ENCODE measurements around the gene CTH.
"Not testable (repeated sequence)": the region's sequence is repeated elsewhere in the genome, so short reads cannot be mapped to it uniquely, and the experiment has no call there.

Gene CTH

DNA sequence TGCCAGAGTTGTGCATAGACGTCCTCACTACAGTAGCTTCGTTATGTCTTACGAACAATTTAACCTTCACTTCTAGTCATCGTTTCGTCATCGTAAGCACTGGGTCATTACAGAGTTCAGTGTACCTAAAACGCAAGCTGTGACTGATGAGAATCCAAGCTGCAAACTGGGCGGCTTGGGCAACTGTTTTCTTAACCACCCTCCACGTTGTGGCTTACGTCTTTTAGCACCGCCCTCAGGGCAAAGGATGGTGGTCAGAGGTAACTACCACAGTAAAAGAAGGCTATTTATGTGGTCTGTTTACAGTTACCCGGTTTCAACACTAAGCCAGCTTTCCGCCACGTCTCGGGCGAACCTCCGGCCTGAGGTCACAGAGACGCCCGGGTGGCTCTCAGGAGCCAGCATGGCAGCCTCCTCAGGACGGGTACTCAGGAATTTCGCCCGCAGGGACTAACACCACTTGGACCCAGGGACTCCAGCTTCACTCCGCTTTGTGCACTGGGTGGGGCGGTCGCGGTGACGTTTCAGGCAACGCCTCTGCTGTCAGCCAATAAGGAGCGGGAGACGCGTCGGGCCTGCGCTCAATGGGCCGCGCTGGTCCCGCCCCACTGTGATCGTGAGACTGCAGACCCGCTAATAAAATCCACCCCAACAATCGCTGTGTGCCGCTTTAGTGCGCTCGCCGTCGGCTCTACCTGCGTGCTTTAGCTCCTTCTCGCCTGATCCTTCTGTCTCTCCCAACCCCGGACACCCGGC is at the start of gene CTH:
CTH (plus strand) TSS at position 665 of the 756 bp plus-strand sequence. CDS start 148 bp downstream, outside the sequence.
- peak; percentile 89 for DNase-seq (ENCODE audit: low read depth)
- in situ Hi-C loops (cut with HindIII; ENCODE audit: low sequenced_read_pairs) = no loop called here
- peak within 1 kb of the TSS; percentile 78 for H3K4me3 ChIP-seq (ENCODE audit: low read depth, low read length)
- TF ChIP-seq, protein P1, sequence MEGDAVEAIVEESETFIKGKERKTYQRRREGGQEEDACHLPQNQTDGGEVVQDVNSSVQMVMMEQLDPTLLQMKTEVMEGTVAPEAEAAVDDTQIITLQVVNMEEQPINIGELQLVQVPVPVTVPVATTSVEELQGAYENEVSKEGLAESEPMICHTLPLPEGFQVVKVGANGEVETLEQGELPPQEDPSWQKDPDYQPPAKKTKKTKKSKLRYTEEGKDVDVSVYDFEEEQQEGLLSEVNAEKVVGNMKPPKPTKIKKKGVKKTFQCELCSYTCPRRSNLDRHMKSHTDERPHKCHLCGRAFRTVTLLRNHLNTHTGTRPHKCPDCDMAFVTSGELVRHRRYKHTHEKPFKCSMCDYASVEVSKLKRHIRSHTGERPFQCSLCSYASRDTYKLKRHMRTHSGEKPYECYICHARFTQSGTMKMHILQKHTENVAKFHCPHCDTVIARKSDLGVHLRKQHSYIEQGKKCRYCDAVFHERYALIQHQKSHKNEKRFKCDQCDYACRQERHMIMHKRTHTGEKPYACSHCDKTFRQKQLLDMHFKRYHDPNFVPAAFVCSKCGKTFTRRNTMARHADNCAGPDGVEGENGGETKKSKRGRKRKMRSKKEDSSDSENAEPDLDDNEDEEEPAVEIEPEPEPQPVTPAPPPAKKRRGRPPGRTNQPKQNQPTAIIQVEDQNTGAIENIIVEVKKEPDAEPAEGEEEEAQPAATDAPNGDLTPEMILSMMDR (IDR thresholded peaks at IDR 0.05; ENCODE audit: low read depth, low read length, missing control alignments) = no peak

DNA sequence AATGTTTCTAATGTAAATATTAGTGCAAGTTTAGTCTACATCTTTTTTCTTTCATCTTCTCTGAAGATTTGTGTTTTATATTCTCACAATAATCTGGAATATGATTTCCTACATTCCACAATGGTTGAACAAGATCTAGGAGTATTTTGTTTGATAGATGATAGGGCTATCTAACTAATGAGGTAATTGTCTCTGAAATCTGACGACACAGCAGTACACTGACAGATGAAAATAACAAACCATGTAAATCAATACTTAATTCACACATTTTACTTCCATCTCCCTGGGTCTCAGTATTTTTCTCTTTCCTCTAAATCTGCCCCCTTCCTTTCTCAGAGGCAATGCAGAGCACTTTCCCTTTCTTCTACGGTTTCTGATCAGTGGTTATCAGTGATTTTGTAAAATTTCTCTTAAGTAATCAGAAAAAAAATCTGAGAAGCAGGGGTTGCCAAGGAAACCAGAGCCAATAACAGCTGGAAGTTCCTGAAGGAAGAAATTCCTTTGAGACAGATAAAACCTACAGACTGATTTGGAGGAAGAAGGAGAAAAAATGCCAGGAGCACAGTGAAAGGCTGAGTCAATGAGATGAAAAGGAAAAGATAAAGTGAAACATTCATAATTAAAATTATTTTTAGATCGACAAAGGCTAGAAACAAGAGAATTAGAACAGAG is 49.2 kb upstream of the CTH start:
- DNase-seq (ENCODE audit: low read depth) = peak; percentile 44
- no peak overlapping the region for H3K4me3 ChIP-seq (ENCODE audit: low read depth, low read length)
- TF ChIP-seq, protein P1 (IDR thresholded peaks at IDR 0.05; ENCODE audit: low read depth, low read length, missing control alignments) = no peak
- in situ Hi-C loops (cut with HindIII; ENCODE audit: low sequenced_read_pairs) = no loop called here

DNA sequence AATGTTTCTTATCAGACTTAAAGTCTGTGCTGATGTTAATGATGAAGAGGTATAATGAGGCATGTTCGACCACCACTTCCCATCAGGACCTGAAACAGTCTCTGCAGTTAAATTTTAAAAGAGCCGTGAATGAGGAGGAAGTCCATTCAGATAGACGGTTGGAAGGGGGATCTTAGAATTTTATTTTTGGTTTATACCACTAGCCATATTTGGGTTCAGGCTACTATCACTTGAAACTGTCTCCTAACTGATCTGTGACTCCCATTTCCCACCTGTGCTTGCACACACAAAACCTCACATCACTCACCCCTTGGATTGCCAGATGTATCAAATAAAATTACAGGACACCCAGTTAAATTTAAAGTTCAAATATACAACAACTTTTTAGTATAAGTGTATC is 46.6 kb upstream of the CTH start:
- TF ChIP-seq, protein P1 (IDR thresholded peaks at IDR 0.05; ENCODE audit: low read depth, low read length, missing control alignments) = no peak
- in situ Hi-C loops (cut with HindIII; ENCODE audit: low sequenced_read_pairs) = no loop called here
- DNase-seq (ENCODE audit: low read depth) = no peak
- no peak overlapping the region for H3K4me3 ChIP-seq (ENCODE audit: low read depth, low read length)

DNA sequence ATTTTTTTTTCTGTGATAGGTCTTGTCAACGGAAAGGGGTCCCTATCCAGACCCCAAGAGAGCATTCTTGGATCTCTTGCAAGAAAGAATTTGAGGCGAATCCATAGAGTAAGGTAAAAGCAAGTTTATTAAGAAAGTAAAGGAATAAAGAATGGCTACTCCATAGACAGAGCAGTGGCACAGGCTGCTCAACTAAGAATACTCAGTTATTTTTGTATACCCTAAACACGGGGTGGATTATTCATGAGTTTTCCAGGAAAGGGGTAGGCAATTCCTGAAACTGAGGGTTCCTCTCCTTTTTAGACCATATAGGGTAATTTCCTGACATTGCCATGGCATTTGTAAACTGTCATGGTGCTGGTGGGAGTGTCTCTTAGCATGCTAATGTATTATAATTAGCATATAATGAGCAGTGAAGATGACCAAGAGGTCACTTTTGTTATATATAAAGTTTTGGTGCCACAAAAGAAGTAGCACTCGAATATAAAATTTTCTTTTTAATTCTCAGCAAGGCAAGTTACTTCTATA is 44.6 kb upstream of the CTH start:
- DNase-seq (ENCODE audit: low read depth); H3K4me3 ChIP-seq (ENCODE audit: low read depth, low read length); in situ Hi-C loops (cut with HindIII; ENCODE audit: low sequenced_read_pairs): not testable (repeated sequence)

DNA sequence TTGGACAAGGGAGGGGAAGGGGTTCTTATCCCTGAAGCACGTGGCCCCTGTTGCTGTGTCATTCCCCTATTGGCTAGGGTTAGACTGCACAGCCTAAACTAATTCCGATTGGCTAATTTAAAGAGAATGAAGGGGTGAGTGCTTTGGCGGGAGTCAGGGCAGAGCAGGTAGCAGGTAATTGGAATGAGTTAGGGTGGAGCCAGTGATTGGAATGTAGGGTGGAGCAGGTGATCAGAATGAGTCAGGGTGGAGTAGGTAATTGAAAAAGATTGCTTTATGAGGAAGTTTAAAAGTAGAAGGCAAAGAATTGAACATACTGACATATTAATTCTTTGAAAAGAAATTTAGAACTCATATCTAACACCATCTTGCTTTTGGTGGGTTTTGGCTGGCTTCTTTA is 44.1 kb upstream of the CTH start:
- DNase-seq (ENCODE audit: low read depth); H3K4me3 ChIP-seq (ENCODE audit: low read depth, low read length); in situ Hi-C loops (cut with HindIII; ENCODE audit: low sequenced_read_pairs): not testable (repeated sequence)

DNA sequence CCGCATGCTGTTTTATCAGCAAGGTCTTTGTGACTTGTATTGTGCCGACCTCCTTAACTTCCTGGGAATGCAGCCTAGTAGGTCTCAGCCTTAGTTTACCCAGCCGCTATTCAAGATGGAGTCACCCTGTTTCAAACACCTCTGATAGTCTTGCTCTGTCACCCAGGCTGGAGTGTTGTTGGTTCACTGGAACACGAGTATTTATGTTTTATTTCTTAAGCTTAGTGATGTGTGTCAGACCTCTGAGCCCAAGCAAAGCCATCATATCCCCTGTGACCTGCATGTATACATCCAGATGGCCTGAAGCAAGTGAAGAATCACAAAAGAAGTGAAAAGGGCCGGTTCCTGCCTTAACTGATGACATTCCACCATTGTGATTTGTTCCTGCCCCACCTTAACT is 43.7 kb upstream of the CTH start:
- in situ Hi-C loops (cut with HindIII; ENCODE audit: low sequenced_read_pairs); H3K4me3 ChIP-seq (ENCODE audit: low read depth, low read length); DNase-seq (ENCODE audit: low read depth): not testable (repeated sequence)

DNA sequence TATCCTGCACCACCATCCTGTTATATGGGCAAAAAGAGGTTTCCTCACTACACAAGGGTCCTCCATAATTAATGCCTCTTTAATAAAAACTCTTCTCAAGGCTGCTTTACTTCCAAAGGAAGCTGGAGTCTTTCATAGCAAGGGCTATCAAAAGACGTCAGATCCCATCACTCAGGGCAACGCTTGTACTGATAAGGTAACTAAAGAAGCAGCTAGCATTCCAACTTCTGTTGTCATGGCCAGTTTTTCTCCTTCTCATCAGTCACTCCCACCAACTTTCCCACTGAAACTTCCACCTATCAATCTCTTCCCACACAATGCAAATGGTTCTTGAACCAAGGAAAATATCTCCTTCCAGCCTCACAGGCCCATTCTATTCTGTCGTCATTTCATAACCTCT is 39.5 kb upstream of the CTH start:
- in situ Hi-C loops (cut with HindIII; ENCODE audit: low sequenced_read_pairs); H3K4me3 ChIP-seq (ENCODE audit: low read depth, low read length); DNase-seq (ENCODE audit: low read depth): not testable (repeated sequence)

DNA sequence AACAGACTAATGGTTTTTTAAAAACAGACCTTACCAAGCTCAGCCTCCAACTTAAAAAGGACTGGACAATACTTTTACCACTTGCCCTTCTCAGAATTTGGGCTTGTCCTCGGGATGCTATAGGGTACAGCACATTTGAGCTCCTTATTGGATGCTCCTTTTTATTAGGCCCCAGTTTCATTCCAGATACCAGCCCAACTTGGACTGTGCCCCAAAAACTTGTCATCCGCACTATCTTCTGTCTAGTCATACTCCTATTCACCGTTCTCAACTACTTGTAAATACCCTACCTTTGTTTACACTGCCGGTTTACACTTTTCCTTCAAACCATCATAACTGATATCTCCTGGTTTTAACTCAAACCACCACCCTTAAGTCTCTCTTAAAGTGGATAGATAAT is 38.6 kb upstream of the CTH start:
- no peak for DNase-seq (ENCODE audit: low read depth)
- TF ChIP-seq, protein P1 (IDR thresholded peaks at IDR 0.05; ENCODE audit: low read depth, low read length, missing control alignments) = no peak
- in situ Hi-C loops (cut with HindIII; ENCODE audit: low sequenced_read_pairs) = no loop called here
- no peak overlapping the region for H3K4me3 ChIP-seq (ENCODE audit: low read depth, low read length)

DNA sequence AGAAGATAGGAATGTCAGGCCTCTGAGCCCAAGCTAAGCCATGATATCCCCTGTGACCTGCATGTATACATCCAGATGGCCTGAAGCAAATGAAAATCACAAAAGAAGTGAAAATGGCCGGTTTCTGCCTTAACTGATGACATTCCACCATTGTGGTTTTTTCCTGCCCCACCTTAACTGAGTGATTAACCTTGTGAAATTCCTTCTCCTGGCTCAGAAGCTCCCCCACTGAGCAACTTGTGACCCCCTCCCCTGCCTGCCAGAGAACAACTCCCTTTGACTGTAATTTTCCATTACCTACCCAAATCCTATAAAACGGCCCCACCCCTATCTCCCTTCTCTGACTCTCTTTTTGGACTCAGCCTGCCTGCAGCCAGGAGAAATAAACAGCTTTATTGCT is 37.5 kb upstream of the CTH start:
- H3K4me3 ChIP-seq (ENCODE audit: low read depth, low read length); DNase-seq (ENCODE audit: low read depth); in situ Hi-C loops (cut with HindIII; ENCODE audit: low sequenced_read_pairs): not testable (repeated sequence)
